Measurements from ENCODE around the gene MTMR2. TPM values are rescaled to one million over a fixed set of nuclear protein-coding genes. Genes with fewer than 3 reads are reported as not detected.

The MTMR2 gene
- total and polyA plus RNA-seq, 2 donors (not counting 3 experiments of a cell fraction or from before 2014, with no cell fraction given) = 19.5 to 49.5 TPM

- Histone ChIP-seq H3K4me3 (replicated peaks in 1 of 3; ENCODE audit: insufficient read depth in 1 of 3, low read depth in 1 of 3, low read length in 3 of 3) (no peak overlapping the region), H2AFZ (ENCODE audit: low read depth, low read length) (no peak overlapping the region), H3K27me3 (ENCODE audit: control insufficient read depth in 2 of 2, insufficient read depth in 2 of 2, low read length in 2 of 2) (no peaks in the 10 kb centered on the region), H3K9me1 (replicated peaks; ENCODE audit: control insufficient read depth, extremely low read depth, insufficient read depth, low read length) (no peaks in the 10 kb centered on the region), H3K4me1 (ENCODE audit: control insufficient read depth, extremely low read depth, insufficient read depth, low read length) (no peaks in the 10 kb centered on the region), H3K4me2 (ENCODE audit: insufficient read depth, low read length) (no peak overlapping the region), H3K36me3 (ENCODE audit: control insufficient read depth in 2 of 2, extremely low read depth in 1 of 2, insufficient read depth in 2 of 2, low read length in 2 of 2) (no peaks in the 10 kb centered on the region), H3K79me2 (ENCODE audit: control insufficient read depth, insufficient read depth, low read length) (peaks cover 63% of the 10 kb centered on the region), H3K9ac (replicated peaks; ENCODE audit: extremely low read depth, insufficient read depth, low read length) (no peak overlapping the region), H3K27ac (ENCODE audit: insufficient read depth, low read depth, low read length) (no peak overlapping the region), H4K20me1 (replicated peaks; ENCODE audit: control insufficient read depth, extremely low read depth, insufficient read depth, low read length) (peaks cover 5% of the 10 kb centered on the region), H3K9me3 (replicated peaks; ENCODE audit: control insufficient read depth, insufficient read depth, low read length) (no peaks in the 10 kb centered on the region)
- intact Hi-C loops (cut with micrococcal nuclease) (no loop called here), dilution Hi-C loops (cut with MboI; ENCODE audit: extremely low pct_ligation_motif_present, low sequenced_read_pairs) (no loop called here)
- ChIA-PET POLR2A (no interaction called here), CTCF (no interaction called here)
- no peak for DNase-seq (ENCODE audit: low read depth, low spot score)
- BruUV-seq (replicated peaks) = no TSS peak
- no peak for TF ChIP-seq CTCF (IDR thresholded peaks at IDR 0.05; ENCODE audit: extremely low read depth in 1 of 2, insufficient read depth in 1 of 2, low read depth in 1 of 2, low read length in 2 of 2)
- no peak for TF ChIP-seq MAX (IDR thresholded peaks at IDR 0.05; ENCODE audit: insufficient read depth, insufficient read length)
- FAIRE-seq = no peak
Observed at GRCh38 chr11:95895815-95896214, 28.1 kb downstream of the MTMR2 start.

DNA sequence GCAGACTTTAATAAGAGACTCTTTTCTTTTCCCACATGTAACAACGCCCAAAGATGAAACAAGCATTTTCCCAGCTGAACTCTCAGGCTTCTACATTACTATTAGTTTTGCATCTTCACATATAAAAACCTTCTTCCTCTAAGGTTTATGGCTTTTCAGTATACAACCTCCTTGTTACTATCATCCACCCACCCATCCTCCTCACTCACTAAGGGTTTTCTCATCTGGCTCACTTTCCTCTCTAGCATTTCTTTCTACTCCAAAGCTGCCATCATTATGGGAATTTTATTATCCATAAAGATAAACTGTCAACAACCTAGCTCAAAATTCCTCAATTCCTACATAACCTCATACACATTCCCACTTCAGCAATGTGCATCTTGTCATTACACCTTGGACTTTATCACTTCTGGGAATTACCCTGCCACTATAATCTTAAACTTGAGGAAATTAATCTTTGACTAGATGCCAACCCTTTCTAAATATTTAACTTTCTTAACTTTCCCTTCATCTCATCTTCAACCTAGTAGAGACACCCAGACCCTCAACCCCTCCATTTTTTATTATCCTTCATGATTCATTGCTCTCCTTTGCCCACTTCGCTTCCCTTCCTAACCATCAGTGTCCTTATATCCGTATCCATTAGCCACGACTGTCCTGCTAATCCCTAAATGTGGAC, 30.9 kb downstream of the MTMR2 start:
- Histone ChIP-seq H3K9me3 (replicated peaks; ENCODE audit: control insufficient read depth, insufficient read depth, low read length) (no peaks in the 10 kb centered on the region), H3K9me1 (replicated peaks; ENCODE audit: control insufficient read depth, extremely low read depth, insufficient read depth, low read length) (no peaks in the 10 kb centered on the region), H3K9ac (replicated peaks; ENCODE audit: extremely low read depth, insufficient read depth, low read length) (no peak overlapping the region), H2AFZ (ENCODE audit: low read depth, low read length) (no peak overlapping the region), H3K27ac (ENCODE audit: insufficient read depth, low read depth, low read length) (no peak overlapping the region), H3K4me3 (replicated peaks in 1 of 3; ENCODE audit: insufficient read depth in 1 of 3, low read depth in 1 of 3, low read length in 3 of 3) (no peak overlapping the region), H4K20me1 (replicated peaks; ENCODE audit: control insufficient read depth, extremely low read depth, insufficient read depth, low read length) (peaks cover 9% of the 10 kb centered on the region), H3K4me2 (ENCODE audit: insufficient read depth, low read length) (no peak overlapping the region), H3K4me1 (ENCODE audit: control insufficient read depth, extremely low read depth, insufficient read depth, low read length) (no peaks in the 10 kb centered on the region), H3K36me3 (ENCODE audit: control insufficient read depth in 2 of 2, extremely low read depth in 1 of 2, insufficient read depth in 2 of 2, low read length in 2 of 2) (no peaks in the 10 kb centered on the region), H3K79me2 (ENCODE audit: control insufficient read depth, insufficient read depth, low read length) (peaks cover 54% of the 10 kb centered on the region), H3K27me3 (ENCODE audit: control insufficient read depth in 2 of 2, insufficient read depth in 2 of 2, low read length in 2 of 2) (no peaks in the 10 kb centered on the region)
- ChIA-PET POLR2A (no interaction called here), CTCF (no interaction called here)
- no peak for TF ChIP-seq POLR2A (IDR thresholded peaks at IDR 0.05; ENCODE audit: low read depth, low read length)
- TF ChIP-seq MYC (IDR thresholded peaks at IDR 0.05; ENCODE audit: low read depth, low read length) = no peak
- TF ChIP-seq MAX (IDR thresholded peaks at IDR 0.05; ENCODE audit: insufficient read depth, insufficient read length) = no peak
- TF ChIP-seq JUN (IDR thresholded peaks at IDR 0.05; ENCODE audit: borderline replicate concordance, insufficient read depth, insufficient read length, low read depth) = no peak
- TF ChIP-seq CTCF (IDR thresholded peaks at IDR 0.05; ENCODE audit: extremely low read depth in 1 of 2, insufficient read depth in 1 of 2, low read depth in 1 of 2, low read length in 2 of 2) = no peak
- no peak for TF ChIP-seq EZH2 (IDR thresholded peaks at IDR 0.05; ENCODE audit: borderline replicate concordance, low read depth, low read length, severe bottlenecking)
- TF ChIP-seq FOS (IDR thresholded peaks at IDR 0.05; ENCODE audit: borderline replicate concordance, insufficient read depth, low read length) = no peak
- no peak for TF ChIP-seq POLR2AphosphoS5 (IDR thresholded peaks at IDR 0.05; ENCODE audit: insufficient read depth, low read depth, low read length)
- TF ChIP-seq GATA2 (IDR thresholded peaks at IDR 0.05; ENCODE audit: insufficient read depth, insufficient read length, low read depth, low read length) = no peak
- dilution Hi-C loops (cut with MboI; ENCODE audit: extremely low pct_ligation_motif_present, low sequenced_read_pairs) = no loop called here
- FAIRE-seq (no peak), DNase-seq (ENCODE audit: low read depth, low spot score) (no peak)
- no TSS peak for BruUV-seq (replicated peaks)
- intact Hi-C loops (cut with micrococcal nuclease) = no loop called here

Data from endothelial cell of umbilical vein (primary cell).